ENCODE measurements around the gene TBXA2R.

Gene TBXA2R

DNA sequence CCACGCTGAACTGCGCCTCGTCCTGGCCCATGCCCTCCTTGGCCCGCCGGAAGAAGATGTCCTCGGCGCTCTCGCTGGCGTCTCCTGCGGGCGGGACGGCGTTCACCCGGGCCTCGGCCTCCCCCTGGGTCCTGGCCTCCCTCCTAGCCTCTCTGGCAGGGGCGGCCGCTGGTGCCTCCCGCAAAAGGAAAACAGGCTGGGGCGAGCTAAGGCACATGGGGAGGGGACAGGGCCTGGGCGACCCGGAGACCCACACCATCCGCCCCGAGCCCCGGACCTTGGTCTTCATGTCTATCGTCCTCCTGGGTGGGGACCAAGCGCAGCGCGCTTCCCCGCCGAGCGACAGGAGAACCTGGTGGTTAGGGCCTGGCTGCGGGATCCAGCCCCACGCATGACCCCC lies 5.7 kb upstream of the TBXA2R start:
- peaks cover 8% of the 10 kb centered on the region for H3K4me1 Mint-ChIP-seq
- peaks cover 10% of the 10 kb centered on the region for H3K36me3 Mint-ChIP-seq (ENCODE audit: insufficient read depth)
- no peak overlapping the region for H3K27ac Mint-ChIP-seq (ENCODE audit: low read depth)
- DNase-seq (ENCODE audit: low spot score in 2 of 2) (no peak), ATAC-seq (replicated peaks; ENCODE audit: extremely low read depth, poor library complexity, severe bottlenecking) (no peak)
- no peaks in the 10 kb centered on the region for H3K9me3 Mint-ChIP-seq
- H3K4me3 Mint-ChIP-seq = no peak overlapping the region
- no peaks in the 10 kb centered on the region for H3K27me3 Mint-ChIP-seq

DNA sequence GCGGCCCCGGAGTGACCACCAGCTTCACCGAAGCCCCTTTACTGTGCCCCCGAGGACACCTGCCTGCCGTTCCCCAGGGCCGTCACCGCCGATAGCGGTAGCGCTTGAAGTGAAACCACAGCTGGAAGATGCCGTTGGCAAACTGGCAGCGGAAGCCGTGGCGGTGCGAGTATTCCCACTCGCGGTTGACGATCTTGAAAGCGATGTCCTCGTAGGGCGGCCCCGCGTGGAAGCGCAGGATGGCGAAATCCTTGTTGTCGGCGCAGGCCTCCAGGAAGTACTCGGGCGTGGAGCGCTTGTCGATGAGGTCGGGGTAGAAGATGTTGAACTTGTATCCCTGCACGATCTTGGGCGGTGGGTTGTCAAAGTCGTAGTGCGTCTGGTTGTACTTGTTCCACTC lies 5.2 kb upstream of the TBXA2R start:
- ATAC-seq (replicated peaks; ENCODE audit: extremely low read depth, poor library complexity, severe bottlenecking) (no peak), DNase-seq (ENCODE audit: low spot score in 2 of 2) (no peak)
- no peak overlapping the region for H3K27ac Mint-ChIP-seq (ENCODE audit: low read depth)
- peaks cover 8% of the 10 kb centered on the region for H3K4me1 Mint-ChIP-seq
- no peaks in the 10 kb centered on the region for H3K9me3 Mint-ChIP-seq
- no peaks in the 10 kb centered on the region for H3K27me3 Mint-ChIP-seq
- H3K4me3 Mint-ChIP-seq = no peak overlapping the region
- peaks cover 7% of the 10 kb centered on the region for H3K36me3 Mint-ChIP-seq (ENCODE audit: insufficient read depth)

DNA sequence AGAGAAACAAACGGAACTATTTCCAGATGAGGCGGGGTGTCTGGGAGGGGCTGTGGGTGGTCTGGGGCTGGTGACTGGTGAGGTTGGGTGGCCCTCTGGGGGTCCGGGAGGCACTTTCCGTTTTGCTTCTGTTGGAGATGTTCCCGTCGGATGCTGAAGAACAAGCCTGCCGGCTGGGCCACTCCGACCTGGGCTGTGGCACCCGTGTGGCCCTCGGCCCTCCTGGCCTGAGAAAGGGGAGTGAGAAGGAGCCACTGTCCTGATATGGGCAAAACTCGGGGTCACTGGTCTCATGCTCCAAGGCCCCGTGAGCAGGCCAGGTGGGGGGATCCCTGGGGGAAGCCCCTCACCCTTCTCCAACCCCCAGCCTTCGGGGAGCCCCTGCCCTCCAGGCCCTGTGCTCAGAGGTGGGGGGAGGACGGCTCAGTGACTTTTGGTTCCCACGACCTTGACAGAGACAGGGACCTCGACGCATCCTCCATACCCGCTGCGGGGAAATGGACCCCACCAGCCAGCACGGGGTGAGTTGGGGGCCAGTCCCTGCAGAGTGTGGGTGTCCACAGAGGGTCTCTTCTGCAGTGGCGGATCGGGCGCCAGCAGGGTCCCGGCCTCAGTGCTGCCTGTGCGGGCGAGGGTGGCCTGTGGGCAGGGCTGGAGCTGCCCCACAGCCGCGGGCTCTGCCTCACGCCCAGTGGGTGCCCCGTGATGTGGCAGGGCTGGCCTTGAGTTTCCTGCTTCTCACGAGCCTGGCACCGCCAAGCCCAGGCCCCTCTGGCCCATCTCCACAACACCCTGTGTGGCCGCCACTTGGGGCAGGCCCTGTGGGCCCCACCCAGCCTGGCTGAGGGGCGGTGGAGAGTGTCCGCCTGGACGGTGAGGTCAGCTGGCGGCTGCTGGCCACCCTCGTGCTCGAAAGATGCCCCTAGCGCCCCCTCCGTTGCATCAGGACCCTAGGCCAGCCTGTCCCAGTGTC lies 4.4 kb upstream of the TBXA2R start:
- H3K9me3 Mint-ChIP-seq = no peaks in the 10 kb centered on the region
- ATAC-seq (replicated peaks; ENCODE audit: extremely low read depth, poor library complexity, severe bottlenecking) = no peak
- peaks cover 7% of the 10 kb centered on the region for H3K36me3 Mint-ChIP-seq (ENCODE audit: insufficient read depth)
- no peak for DNase-seq (ENCODE audit: low spot score in 2 of 2)
- peaks cover 8% of the 10 kb centered on the region for H3K4me1 Mint-ChIP-seq
- no peak overlapping the region for H3K27ac Mint-ChIP-seq (ENCODE audit: low read depth)
- no peak overlapping the region for H3K4me3 Mint-ChIP-seq
- H3K27me3 Mint-ChIP-seq = no peaks in the 10 kb centered on the region

DNA sequence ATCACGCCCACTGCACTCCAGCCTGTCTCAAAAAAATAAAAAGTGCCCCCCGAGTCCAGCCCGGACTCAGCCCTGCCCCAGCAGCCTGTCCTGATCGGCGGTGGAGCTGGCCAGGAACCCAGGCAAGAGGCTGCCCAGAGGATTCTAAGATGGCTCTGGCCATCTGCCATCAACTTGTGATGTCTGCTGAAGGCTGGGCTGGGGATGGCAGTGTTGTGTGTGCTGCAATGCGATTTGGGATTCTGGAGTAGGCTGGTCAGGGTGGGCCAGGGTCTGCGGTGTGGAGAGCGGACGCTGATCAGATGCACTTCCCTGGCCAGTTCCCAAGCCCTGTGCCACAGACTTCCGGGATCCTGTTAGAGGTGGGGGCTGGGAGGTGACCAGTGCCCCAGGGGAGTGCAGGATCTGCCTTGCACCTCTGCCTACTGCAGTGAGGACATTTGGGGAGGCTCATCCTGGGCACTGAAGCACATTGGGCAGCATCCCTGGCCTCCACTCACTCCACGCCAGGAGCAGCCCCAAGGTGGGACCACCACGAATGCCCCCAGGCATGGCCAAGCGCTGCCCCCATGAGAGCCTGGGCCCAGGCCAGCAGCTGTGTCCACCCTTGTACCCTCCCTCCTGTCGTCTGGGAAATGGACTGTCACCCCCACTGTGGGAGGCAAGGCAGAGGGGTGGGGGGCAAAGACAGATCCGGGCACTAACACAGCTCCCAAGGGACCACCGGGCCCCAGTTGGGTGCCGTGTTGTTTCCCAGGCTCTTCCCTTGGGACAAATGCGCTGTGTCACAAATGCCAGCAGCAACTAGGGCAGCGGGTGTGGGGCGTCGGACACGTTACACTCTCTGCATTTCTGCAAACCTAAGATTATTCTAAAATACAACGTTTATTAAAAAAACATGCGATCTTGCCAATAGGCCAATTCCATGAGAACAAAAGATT lies 3.4 kb upstream of the TBXA2R start:
- Mint-ChIP-seq H3K27me3 (no peaks in the 10 kb centered on the region), H3K4me1 (peaks cover 8% of the 10 kb centered on the region), H3K27ac (ENCODE audit: low read depth) (no peak overlapping the region), H3K36me3 (ENCODE audit: insufficient read depth) (peaks cover 7% of the 10 kb centered on the region), H3K4me3 (no peak overlapping the region), H3K9me3 (no peaks in the 10 kb centered on the region)
- DNase-seq (ENCODE audit: low spot score in 2 of 2) (no peak), ATAC-seq (replicated peaks; ENCODE audit: extremely low read depth, poor library complexity, severe bottlenecking) (no peak)

DNA sequence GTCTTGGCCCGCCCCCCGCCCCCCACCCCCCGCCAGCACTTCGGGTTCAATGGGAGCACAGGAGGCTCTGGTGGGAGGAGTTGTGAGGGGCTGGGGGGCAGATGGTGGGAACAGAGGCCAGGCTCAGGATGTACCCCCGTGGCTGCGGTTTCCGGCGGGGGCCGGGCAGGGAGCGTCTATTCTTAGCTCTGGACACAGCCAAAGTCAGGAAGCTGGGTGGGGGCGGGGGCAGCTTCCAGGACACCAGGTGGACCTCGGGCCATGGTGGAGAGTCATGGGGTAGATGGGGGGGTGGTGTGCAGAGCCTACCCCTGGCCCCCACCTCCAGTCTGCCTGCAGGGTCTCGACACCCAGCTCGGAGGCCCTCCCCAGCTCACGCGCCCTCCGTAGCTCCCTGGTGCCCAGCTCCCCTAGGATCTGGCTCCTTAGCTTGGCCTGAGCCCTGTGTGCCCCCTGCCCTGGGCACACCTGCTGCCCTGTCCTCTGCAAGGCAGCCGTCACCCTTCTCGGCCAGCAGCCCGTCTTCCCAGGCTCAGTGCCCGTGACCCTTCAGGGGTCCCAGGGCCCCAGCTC lies 2.2 kb upstream of the TBXA2R start:
- peaks cover 8% of the 10 kb centered on the region for H3K4me1 Mint-ChIP-seq
- H3K4me3 Mint-ChIP-seq = no peak overlapping the region
- no peaks in the 10 kb centered on the region for H3K27me3 Mint-ChIP-seq
- ATAC-seq (replicated peaks; ENCODE audit: extremely low read depth, poor library complexity, severe bottlenecking) (no peak), DNase-seq (ENCODE audit: low spot score in 2 of 2) (no peak)
- H3K36me3 Mint-ChIP-seq (ENCODE audit: insufficient read depth) = peaks cover 7% of the 10 kb centered on the region
- H3K9me3 Mint-ChIP-seq = no peaks in the 10 kb centered on the region
- H3K27ac Mint-ChIP-seq (ENCODE audit: low read depth) = no peak overlapping the region

DNA sequence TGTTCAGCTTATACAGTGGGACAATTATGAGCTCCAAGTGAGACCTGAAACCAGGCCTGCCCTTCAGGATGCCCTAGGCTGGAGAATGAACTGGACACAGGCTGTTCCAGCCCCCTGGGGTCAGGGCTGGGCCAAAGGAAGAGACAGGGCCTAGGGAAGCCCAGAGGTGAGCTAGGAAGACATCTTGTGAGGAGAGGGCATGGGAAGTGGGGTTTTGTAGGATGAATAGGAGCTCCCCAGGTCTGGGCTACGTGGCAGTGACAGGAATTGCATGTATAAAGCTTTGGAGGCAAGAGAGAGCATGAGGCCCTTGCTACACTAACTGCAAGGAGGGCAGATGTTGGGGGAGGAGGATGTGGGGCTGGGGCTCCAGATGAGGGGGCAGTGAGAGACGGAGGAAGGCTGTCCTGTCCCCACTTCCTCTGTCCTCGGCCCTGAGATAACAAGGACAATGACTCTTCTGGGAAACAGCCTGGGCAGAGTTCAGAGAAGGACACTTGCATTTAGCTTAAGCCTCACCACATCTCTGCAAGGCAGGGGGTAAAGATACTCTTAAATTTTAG lies 1.5 kb upstream of the TBXA2R start:
- Mint-ChIP-seq H3K27me3 (no peaks in the 10 kb centered on the region), H3K27ac (ENCODE audit: low read depth) (no peak overlapping the region), H3K36me3 (ENCODE audit: insufficient read depth) (peaks cover 7% of the 10 kb centered on the region), H3K4me3 (peak overlapping the region; percentile 40), H3K9me3 (no peaks in the 10 kb centered on the region), H3K4me1 (peaks cover 8% of the 10 kb centered on the region)
- DNase-seq (ENCODE audit: low spot score in 2 of 2) (no peak), ATAC-seq (replicated peaks; ENCODE audit: extremely low read depth, poor library complexity, severe bottlenecking) (no peak)

DNA sequence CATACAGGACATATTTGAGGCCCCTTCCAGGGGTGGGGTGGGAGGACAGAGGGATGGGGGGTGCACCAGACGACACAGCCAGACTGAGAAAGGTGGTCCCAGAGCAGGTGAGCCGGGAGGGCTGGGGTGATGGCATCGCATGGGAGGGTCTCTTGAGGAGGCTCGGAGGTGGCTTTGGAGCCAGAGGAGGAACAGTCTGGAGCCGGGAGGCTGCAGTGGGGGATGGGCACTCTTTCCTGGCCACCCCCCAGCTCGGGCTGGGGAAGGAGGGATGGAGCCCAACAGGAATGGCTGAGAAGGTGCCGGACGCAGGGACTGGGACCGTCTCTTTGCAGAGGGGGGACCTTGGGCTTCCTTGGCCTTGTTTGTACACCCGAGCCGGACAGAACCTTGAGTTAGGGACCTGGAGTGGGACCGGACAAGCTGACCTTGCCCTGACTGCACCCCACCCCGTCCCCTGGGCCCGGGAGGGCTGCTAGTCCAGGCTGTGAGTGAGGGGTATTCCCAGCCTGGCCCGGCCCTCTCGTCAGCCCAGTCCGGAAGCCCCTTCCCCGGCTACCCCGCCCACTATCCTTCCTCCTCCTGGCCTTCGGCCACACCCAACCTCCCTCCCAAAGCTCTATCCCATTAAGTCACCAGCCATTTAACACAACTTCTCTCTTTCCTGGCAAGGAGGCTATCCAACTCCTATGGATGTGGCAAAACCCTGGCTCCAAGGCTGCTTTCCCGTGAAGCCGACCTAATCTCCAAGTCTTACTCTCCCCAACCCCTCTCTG lies 816 bp upstream of the TBXA2R start:
- DNase-seq (ENCODE audit: low spot score in 2 of 2) = no peak
- peak overlapping the region; percentile 40 for H3K4me3 Mint-ChIP-seq

DNA sequence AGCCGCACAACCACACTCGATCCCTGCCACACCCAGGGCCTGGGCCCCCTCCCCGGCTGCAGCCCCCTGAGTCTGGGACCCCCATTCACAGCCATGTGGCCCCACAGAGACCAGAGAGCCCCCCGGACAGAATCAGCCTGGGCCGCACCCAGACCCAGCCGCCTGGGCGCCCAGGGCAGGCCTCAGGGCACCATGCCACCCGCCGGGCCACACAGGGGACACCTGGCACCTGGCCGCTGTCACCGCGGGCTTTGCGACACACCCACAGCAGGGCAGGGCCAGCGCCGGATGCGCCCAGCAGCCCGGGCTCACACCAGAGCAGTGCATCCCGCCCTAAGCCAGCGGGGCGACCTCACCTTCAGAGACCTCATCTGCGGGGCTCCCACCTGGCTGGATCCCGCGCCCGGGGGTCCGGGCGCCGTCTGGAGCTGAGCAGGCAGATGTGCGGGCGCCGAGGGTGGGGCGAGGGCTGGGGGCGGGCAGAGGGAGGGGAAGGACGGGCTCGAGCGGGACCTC lies 443 bp downstream of the TBXA2R start:
- ATAC-seq (replicated peaks; ENCODE audit: extremely low read depth, poor library complexity, severe bottlenecking) (peak; percentile 53), DNase-seq (ENCODE audit: low spot score in 2 of 2) (no peak)
- no peak overlapping the region for H3K27ac Mint-ChIP-seq (ENCODE audit: low read depth)
- no peaks in the 10 kb centered on the region for H3K9me3 Mint-ChIP-seq
- no peaks in the 10 kb centered on the region for H3K27me3 Mint-ChIP-seq
- peaks cover 8% of the 10 kb centered on the region for H3K4me1 Mint-ChIP-seq
- peaks cover 2% of the 10 kb centered on the region for H3K36me3 Mint-ChIP-seq (ENCODE audit: insufficient read depth)
- peak overlapping the region; percentile 34 for H3K4me3 Mint-ChIP-seq

More for the DNA sequence above, 816 bp upstream of the TBXA2R start:
- no peaks in the 10 kb centered on the region for H3K9me3 Mint-ChIP-seq
- peaks cover 8% of the 10 kb centered on the region for H3K4me1 Mint-ChIP-seq
- H3K27ac Mint-ChIP-seq (ENCODE audit: low read depth) = no peak overlapping the region
- H3K36me3 Mint-ChIP-seq (ENCODE audit: insufficient read depth) = peaks cover 7% of the 10 kb centered on the region
- ATAC-seq (replicated peaks; ENCODE audit: extremely low read depth, poor library complexity, severe bottlenecking) = no peak
- H3K27me3 Mint-ChIP-seq = no peaks in the 10 kb centered on the region

DNA sequence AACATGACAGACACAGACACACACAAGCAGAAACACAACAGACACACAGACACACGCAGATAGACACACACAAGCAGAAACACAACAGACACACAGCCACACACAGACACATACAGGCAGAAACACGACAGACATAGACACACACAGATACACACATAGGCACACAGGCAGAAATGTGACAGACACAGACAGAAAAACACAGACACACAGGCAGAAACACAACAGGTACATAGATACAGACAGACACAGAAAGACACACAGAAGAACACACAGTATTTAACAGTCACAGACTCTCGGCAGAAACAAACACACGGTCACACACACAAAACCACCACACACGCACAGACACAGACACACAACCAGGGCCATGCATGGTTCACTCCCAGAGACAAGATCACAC lies 905 bp downstream of the TBXA2R start:
- ATAC-seq (replicated peaks; ENCODE audit: extremely low read depth, poor library complexity, severe bottlenecking) (no peak), DNase-seq (ENCODE audit: low spot score in 2 of 2) (no peak)
- peaks cover 2% of the 10 kb centered on the region for H3K36me3 Mint-ChIP-seq (ENCODE audit: insufficient read depth)
- no peak overlapping the region for H3K4me3 Mint-ChIP-seq
- no peak overlapping the region for H3K27ac Mint-ChIP-seq (ENCODE audit: low read depth)
- peaks cover 8% of the 10 kb centered on the region for H3K4me1 Mint-ChIP-seq
- H3K9me3 Mint-ChIP-seq = no peaks in the 10 kb centered on the region
- no peaks in the 10 kb centered on the region for H3K27me3 Mint-ChIP-seq

DNA sequence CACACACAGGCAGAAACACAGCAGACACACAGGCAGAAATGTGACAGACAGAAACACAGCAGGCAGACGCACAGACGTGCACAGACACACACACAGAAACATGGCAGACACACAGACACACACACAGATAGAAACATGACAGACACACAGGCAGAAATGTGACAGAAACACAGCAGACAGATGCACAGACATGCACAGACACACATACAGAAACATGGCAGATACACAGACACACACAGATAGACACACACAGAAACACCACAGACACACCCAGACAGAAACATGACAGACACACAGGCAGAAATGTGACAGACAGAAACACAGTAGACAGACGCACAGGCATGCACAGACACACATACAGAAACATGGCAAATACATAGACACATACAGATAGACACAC lies 1.3 kb downstream of the TBXA2R start:
- no peaks in the 10 kb centered on the region for H3K9me3 Mint-ChIP-seq
- no peak overlapping the region for H3K4me3 Mint-ChIP-seq
- no peak overlapping the region for H3K27ac Mint-ChIP-seq (ENCODE audit: low read depth)
- no peak for DNase-seq (ENCODE audit: low spot score in 2 of 2)
- H3K36me3 Mint-ChIP-seq (ENCODE audit: insufficient read depth) = peaks cover 2% of the 10 kb centered on the region
- H3K4me1 Mint-ChIP-seq = peaks cover 8% of the 10 kb centered on the region
- ATAC-seq (replicated peaks; ENCODE audit: extremely low read depth, poor library complexity, severe bottlenecking) = peak; percentile 12
- H3K27me3 Mint-ChIP-seq = no peaks in the 10 kb centered on the region

DNA sequence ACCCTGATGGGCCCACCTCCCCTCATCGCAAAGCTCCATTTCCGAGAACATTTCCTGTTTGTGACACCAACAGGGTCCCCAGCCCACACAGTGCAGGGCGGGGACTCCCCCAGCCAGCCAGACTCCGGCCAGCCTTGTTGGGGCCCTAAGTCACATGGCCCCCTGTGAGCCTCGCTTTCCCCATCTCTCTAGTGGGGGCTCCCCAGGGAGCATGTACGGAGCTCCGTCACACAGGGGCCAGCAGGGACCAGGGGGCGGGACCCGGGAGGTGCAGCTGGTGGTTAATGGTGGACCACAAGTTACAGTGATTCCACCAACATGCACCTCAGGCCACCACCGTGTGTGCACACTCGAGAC lies 1.7 kb downstream of the TBXA2R start:
- Mint-ChIP-seq H3K9me3 (no peaks in the 10 kb centered on the region), H3K36me3 (ENCODE audit: insufficient read depth) (peaks cover 2% of the 10 kb centered on the region), H3K27me3 (no peaks in the 10 kb centered on the region), H3K4me3 (no peak overlapping the region), H3K4me1 (peaks cover 8% of the 10 kb centered on the region), H3K27ac (ENCODE audit: low read depth) (no peak overlapping the region)
- DNase-seq (ENCODE audit: low spot score in 2 of 2) (no peak), ATAC-seq (replicated peaks; ENCODE audit: extremely low read depth, poor library complexity, severe bottlenecking) (peak; percentile 55)

All from central memory CD8-positive, alpha-beta T cell (primary cell).